ENCODE data around the gene RPL5. TPM values are rescaled to one million over a fixed set of nuclear protein-coding genes. Genes with fewer than 3 reads are reported as not detected.

Gene RPL5
- total RNA-seq, 4 donors from 2014 or later = 851 to 985 (median 913) TPM

DNA sequence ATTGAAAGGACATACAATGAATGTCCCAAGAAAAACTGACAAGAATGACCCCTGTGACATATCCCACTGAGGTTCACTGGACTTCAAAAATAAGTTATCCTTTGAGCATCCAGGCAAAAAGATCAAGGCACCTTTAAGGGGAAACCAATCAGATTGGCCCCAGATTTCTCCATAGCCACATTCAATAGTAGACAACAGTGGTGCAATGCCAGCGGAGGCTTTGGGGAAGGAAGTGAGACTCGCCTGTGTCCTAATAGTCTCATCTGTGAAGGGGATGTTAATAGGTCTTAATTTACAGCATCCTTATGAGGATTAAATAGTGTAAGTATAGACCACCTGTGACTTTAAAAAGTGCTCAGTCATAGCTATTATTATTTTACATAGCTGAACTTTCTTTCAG is 21.5 kb downstream of the RPL5 start:
- TF ChIP-seq, protein P1, sequence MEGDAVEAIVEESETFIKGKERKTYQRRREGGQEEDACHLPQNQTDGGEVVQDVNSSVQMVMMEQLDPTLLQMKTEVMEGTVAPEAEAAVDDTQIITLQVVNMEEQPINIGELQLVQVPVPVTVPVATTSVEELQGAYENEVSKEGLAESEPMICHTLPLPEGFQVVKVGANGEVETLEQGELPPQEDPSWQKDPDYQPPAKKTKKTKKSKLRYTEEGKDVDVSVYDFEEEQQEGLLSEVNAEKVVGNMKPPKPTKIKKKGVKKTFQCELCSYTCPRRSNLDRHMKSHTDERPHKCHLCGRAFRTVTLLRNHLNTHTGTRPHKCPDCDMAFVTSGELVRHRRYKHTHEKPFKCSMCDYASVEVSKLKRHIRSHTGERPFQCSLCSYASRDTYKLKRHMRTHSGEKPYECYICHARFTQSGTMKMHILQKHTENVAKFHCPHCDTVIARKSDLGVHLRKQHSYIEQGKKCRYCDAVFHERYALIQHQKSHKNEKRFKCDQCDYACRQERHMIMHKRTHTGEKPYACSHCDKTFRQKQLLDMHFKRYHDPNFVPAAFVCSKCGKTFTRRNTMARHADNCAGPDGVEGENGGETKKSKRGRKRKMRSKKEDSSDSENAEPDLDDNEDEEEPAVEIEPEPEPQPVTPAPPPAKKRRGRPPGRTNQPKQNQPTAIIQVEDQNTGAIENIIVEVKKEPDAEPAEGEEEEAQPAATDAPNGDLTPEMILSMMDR (IDR thresholded peaks at IDR 0.05 in 4 of 5, conservative IDR thresholded peaks at IDR 0.05 in 1 of 5) = no peak
- TF ChIP-seq POLR2A (IDR thresholded peaks at IDR 0.05) = no peak
- in situ Hi-C loops (cut with MboI; ENCODE audit: low sequenced_read_pairs in 4 of 4) (loop anchor here in 1 of 4 donors (5.0 kb wide), 1 partner anchor 144 kb away; no protein-coding TSS in a partner anchor), intact Hi-C loops (cut with DNase I; ENCODE audit: low total_unique reads) (no loop called here)
- ATAC-seq (no peak), DNase-seq (no peak)
- Histone ChIP-seq H3K4me1 (peaks cover 0 to 3% of the 10 kb centered on the region in 2 donors), H3K36me3 (no peaks in the 10 kb centered on the region), H3K27ac (no peak overlapping the region), H3K27me3 (no peaks in the 10 kb centered on the region), H3K4me3 (no peak overlapping the region), H3K9me3 (no peaks in the 10 kb centered on the region)

DNA sequence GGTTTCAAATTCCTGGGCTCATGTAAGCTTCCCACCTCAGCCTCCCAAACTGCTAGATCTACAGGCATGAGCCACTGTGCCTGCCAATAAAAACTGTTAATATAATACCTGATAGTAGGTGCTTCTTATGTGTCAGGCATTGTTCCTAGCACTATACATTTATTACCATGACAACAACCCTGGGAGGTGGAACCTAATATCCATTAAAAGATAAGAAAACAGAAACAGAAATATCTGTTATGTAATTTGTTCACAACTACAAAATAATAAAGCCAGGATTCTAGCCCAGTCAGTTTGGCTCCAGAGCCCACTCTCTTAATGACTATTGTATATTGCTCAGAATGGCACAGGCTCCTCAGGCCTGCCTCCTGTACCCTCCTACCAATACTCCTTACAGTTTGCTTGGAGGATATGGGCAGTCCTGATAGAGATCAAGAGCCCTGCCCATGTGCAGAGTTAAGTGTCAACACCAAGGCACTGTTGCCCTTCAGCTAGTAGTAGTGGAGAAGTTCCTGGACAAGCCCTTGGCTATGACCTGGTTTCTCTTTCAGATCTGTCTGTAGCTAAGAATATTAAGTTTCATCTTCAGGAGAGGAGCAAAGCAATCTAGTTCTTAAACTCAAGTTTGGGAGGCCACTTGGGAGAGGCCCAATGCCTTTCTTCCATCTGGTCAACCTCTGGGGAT is 22.4 kb downstream of the RPL5 start:
- in situ Hi-C loops (cut with MboI; ENCODE audit: low sequenced_read_pairs in 4 of 4) (loop anchor here in 1 of 4 donors (5.0 kb wide), 1 partner anchor 143 kb away; no protein-coding TSS in a partner anchor), intact Hi-C loops (cut with DNase I; ENCODE audit: low total_unique reads) (no loop called here)
- no peaks in the 10 kb centered on the region for H3K36me3 ChIP-seq
- H3K4me3 ChIP-seq = no peak overlapping the region
- no peak for ATAC-seq
- H3K4me1 ChIP-seq = peaks cover 1 to 3% of the 10 kb centered on the region in 2 donors
- DNase-seq = no peak
- H3K9me3 ChIP-seq = no peaks in the 10 kb centered on the region
- H3K27ac ChIP-seq = no peak overlapping the region
- no peaks in the 10 kb centered on the region for H3K27me3 ChIP-seq
- TF ChIP-seq POLR2A (IDR thresholded peaks at IDR 0.05) = no peak
- TF ChIP-seq, protein P1 (IDR thresholded peaks at IDR 0.05 in 4 of 5, conservative IDR thresholded peaks at IDR 0.05 in 1 of 5) = no peak

DNA sequence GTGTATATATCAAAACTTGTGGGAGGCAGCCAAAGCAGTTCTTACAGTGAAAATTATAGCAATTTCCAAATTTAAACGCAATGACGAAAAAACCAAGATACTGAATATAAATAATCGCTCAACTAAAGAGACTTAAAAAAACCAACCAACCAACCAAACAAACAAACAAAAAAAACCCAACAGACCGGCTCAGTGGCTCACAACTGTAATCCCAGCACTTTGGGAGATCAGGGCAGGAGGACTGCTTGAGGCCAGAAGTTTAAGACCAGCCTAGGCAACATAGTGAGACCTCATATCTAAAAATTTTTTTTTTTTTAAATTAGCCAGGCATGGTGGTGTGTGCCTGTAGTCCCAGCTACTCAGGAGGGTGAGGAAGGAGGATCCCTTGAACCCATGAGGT is 23.4 kb downstream of the RPL5 start:
- Histone ChIP-seq H3K4me1 (peaks cover 11 to 13% of the 10 kb centered on the region in 2 donors), H3K4me3 (no peak overlapping the region), H3K36me3 (no peaks in the 10 kb centered on the region), H3K27ac (no peak overlapping the region), H3K27me3 (no peaks in the 10 kb centered on the region), H3K9me3 (no peaks in the 10 kb centered on the region)
- DNase-seq (no peak), ATAC-seq (no peak)
- TF ChIP-seq, protein P1 (IDR thresholded peaks at IDR 0.05 in 4 of 5, conservative IDR thresholded peaks at IDR 0.05 in 1 of 5) = no peak
- no peak for TF ChIP-seq POLR2A (IDR thresholded peaks at IDR 0.05)
- in situ Hi-C loops (cut with MboI; ENCODE audit: low sequenced_read_pairs in 4 of 4) (loop anchor here in 2 of 4 donors (5.0 kb wide), 2 partner anchors 137 to 142 kb away; no protein-coding TSS in a partner anchor), intact Hi-C loops (cut with DNase I; ENCODE audit: low total_unique reads) (no loop called here)

DNA sequence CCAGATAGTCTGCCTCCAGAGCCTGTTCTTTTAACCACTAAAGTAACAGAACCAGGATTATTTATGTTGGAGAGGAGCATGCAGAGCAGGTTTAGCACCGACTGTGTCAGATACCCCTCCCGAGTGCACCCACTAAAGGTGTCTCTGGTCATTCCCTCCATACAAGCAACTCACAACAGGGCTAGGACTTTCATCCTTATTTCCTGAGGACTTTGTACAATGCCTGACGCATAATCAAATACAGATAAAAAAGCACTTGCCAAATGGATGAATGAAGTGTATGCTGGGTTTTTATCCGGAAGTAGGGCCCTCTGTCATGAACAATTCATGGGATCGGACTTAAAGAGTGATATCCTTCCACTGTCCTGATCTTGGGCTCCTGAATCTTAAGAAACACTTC is 26.0 kb downstream of the RPL5 start:
- H3K9me3 ChIP-seq = no peaks in the 10 kb centered on the region
- DNase-seq (no peak), ATAC-seq (no peak)
- H3K4me3 ChIP-seq = no peak overlapping the region
- no peaks in the 10 kb centered on the region for H3K27me3 ChIP-seq
- intact Hi-C loops (cut with DNase I; ENCODE audit: low total_unique reads) (no loop called here), in situ Hi-C loops (cut with MboI; ENCODE audit: low sequenced_read_pairs in 4 of 4) (loop anchor here in 2 of 4 donors (5.0 kb wide), 2 partner anchors 134 to 139 kb away; no protein-coding TSS in a partner anchor)
- TF ChIP-seq, protein P1 (IDR thresholded peaks at IDR 0.05 in 4 of 5, conservative IDR thresholded peaks at IDR 0.05 in 1 of 5) = no peak
- H3K27ac ChIP-seq = no peak overlapping the region
- H3K36me3 ChIP-seq = no peaks in the 10 kb centered on the region
- H3K4me1 ChIP-seq = peaks cover 11 to 13% of the 10 kb centered on the region in 2 donors

Data from gastrocnemius medialis (tissue), 4 donors.